NB4 (cell line): ENCODE data around the gene MARCHF11.

ENCODE experiments used
- POLR2A ChIP-seq: IDR thresholded peaks from 2 replicates; pipeline ENCODE4 v1.6.1; 2011; ENCODE audit warnings: mild to moderate bottlenecking; ENCODE audit not compliant: insufficient read length; ENCODE audit errors: extremely low read depth
- TF ChIP-seq, protein P1 (sequence below): IDR thresholded peaks from one replicate; pipeline ENCODE4 v1.5.1; 2012; ENCODE audit warnings: low read depth, low read length
- TF ChIP-seq, protein P2 (sequence below): IDR thresholded peaks from 2 replicates; pipeline ENCODE4 v1.6.1; 2011; ENCODE audit warnings: low read depth, low read length

DNA sequence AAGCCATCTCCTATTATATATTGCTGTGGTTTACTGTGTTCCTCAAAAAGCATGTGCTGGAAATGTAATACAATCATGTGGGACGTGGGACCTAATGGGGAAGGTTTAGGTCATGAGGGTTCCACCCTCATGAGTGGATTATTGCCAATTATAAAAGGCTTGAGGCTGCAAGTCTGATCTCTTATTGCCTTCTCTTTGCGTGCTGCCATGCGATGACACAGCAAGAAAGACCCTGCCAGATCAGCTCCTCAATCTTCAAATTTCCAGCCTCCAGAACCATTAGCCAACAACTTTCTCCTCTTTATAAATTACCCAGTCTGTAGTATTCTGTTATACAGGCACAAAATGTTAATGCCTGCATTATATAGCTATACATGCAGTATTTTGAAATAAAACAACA is 45.4 kb downstream of the MARCHF11 start:
- TF ChIP-seq, protein P1, sequence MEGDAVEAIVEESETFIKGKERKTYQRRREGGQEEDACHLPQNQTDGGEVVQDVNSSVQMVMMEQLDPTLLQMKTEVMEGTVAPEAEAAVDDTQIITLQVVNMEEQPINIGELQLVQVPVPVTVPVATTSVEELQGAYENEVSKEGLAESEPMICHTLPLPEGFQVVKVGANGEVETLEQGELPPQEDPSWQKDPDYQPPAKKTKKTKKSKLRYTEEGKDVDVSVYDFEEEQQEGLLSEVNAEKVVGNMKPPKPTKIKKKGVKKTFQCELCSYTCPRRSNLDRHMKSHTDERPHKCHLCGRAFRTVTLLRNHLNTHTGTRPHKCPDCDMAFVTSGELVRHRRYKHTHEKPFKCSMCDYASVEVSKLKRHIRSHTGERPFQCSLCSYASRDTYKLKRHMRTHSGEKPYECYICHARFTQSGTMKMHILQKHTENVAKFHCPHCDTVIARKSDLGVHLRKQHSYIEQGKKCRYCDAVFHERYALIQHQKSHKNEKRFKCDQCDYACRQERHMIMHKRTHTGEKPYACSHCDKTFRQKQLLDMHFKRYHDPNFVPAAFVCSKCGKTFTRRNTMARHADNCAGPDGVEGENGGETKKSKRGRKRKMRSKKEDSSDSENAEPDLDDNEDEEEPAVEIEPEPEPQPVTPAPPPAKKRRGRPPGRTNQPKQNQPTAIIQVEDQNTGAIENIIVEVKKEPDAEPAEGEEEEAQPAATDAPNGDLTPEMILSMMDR, result no peak
- TF ChIP-seq POLR2A, result no peak
- TF ChIP-seq, protein P2, sequence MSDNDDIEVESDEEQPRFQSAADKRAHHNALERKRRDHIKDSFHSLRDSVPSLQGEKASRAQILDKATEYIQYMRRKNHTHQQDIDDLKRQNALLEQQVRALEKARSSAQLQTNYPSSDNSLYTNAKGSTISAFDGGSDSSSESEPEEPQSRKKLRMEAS, result no peak
